ENCODE data around the gene OSBPL10.

The OSBPL10 gene

DNA sequence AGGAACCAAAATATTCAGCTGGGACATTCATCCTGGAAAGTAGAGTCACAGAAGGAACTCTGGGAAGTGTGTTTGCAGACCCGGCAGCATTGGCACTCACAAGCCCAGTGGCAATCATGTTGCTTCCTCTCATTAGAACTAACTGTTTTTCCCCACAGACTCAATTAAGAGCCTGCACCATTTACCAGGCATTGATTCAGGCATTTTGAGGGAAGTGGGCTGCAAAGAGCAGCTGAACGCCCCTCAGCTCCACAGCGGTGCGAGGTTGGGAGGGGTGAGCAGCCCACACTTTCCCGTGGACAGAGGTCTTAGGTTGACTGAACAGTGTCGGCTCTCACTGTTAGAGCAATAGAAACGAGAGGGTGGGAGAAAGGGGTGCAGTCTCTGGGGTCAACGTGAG lies 304.5 kb downstream of the OSBPL10 start:
- no peaks in the 10 kb centered on the region for H3K36me3 ChIP-seq
- DNase-seq = no peak
- no peak overlapping the region for H3K4me3 ChIP-seq
- intact Hi-C loops (cut with DNase I; ENCODE audit: low total_unique reads) = no loop called here
- no peaks in the 10 kb centered on the region for H3K4me1 ChIP-seq
- H3K27ac ChIP-seq = no peak overlapping the region
- no peaks in the 10 kb centered on the region for H3K27me3 ChIP-seq
- TF ChIP-seq, protein P1, sequence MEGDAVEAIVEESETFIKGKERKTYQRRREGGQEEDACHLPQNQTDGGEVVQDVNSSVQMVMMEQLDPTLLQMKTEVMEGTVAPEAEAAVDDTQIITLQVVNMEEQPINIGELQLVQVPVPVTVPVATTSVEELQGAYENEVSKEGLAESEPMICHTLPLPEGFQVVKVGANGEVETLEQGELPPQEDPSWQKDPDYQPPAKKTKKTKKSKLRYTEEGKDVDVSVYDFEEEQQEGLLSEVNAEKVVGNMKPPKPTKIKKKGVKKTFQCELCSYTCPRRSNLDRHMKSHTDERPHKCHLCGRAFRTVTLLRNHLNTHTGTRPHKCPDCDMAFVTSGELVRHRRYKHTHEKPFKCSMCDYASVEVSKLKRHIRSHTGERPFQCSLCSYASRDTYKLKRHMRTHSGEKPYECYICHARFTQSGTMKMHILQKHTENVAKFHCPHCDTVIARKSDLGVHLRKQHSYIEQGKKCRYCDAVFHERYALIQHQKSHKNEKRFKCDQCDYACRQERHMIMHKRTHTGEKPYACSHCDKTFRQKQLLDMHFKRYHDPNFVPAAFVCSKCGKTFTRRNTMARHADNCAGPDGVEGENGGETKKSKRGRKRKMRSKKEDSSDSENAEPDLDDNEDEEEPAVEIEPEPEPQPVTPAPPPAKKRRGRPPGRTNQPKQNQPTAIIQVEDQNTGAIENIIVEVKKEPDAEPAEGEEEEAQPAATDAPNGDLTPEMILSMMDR (IDR thresholded peaks at IDR 0.05) = no peak
- no peaks in the 10 kb centered on the region for H3K9me3 ChIP-seq

DNA sequence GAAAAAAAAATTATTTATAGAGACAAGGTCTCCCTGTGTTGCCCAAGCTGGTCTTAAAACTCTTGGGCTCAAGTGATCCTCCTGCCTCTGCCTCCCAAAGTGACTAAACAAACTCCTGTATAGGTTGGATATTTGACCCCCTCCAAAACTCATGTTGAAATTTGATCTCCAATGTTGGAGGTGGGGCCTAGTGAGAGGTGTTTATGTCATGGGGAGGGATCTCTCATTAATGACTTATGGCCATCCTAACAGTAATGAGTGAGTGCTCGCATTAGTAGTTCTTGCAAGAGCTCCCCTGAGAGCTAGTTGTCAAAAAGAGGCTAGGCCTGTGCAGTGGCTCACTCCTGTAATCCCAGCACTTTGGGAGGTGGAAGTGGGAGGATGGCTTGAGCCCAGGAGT lies 307.1 kb downstream of the OSBPL10 start:
- H3K9me3 ChIP-seq = no peaks in the 10 kb centered on the region
- TF ChIP-seq, protein P1 (IDR thresholded peaks at IDR 0.05) = no peak
- no peaks in the 10 kb centered on the region for H3K4me1 ChIP-seq
- intact Hi-C loops (cut with DNase I; ENCODE audit: low total_unique reads) = no loop called here
- H3K27ac ChIP-seq = no peak overlapping the region
- peaks cover 0 to 3% (median 3%) of the 10 kb centered on the region in 3 donors for H3K36me3 ChIP-seq
- H3K27me3 ChIP-seq = no peaks in the 10 kb centered on the region
- no peak for DNase-seq
- no peak overlapping the region for H3K4me3 ChIP-seq

DNA sequence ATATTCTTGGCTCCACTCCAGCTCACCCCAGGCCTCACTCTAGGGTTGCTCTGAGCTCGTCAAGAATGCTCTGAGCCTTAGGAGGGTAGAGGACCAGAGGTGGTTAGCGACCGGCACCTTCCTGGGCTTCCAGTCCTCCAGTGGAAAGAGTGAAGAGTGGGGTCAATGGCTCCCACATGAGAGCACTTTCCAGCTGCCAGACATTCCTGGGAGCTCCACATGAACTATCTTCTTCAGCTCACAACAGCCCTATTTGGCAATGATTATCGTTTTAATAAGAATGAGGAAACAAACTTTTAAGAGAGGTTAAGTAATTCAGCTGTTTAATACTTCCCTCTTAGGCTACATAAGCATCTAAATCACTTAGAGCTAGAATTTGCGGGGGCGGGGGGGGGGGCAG lies 309.1 kb downstream of the OSBPL10 start:
- no peak for DNase-seq
- H3K4me3 ChIP-seq = no peak overlapping the region

DNA sequence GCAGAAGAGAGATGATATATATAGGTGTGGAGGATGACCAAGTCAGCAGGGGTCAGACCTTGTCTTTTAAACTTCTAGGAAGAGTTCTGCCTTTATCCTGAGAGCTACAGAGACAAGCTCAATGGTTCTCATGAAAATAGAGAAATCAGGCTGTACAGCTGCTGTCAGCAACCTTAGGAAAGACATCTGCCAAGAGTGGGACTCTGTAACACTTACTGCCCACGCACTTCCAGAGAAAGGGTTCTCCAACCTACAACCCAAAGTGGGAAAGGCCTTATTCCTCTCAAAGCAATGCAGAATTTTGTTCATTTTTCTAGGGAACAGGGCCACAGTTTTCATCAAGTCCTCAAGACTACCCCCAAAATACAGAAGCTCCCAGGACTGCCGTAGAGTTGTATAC lies 309.6 kb downstream of the OSBPL10 start:
- Histone ChIP-seq H3K27ac (no peak overlapping the region), H3K36me3 (peaks cover 3 to 12% (median 11%) of the 10 kb centered on the region in 3 donors), H3K4me1 (no peaks in the 10 kb centered on the region), H3K9me3 (no peaks in the 10 kb centered on the region), H3K4me3 (no peak overlapping the region), H3K27me3 (no peaks in the 10 kb centered on the region)
- no peak for DNase-seq
- intact Hi-C loops (cut with DNase I; ENCODE audit: low total_unique reads) = no loop called here
- TF ChIP-seq, protein P1 (IDR thresholded peaks at IDR 0.05) = no peak

More for the DNA sequence above, 309.1 kb downstream of the OSBPL10 start:
- Histone ChIP-seq H3K27ac (no peak overlapping the region), H3K36me3 (peaks cover 3 to 12% (median 9%) of the 10 kb centered on the region in 3 donors), H3K4me1 (no peaks in the 10 kb centered on the region), H3K27me3 (no peaks in the 10 kb centered on the region), H3K9me3 (no peaks in the 10 kb centered on the region)
- TF ChIP-seq, protein P1 (IDR thresholded peaks at IDR 0.05) = no peak
- intact Hi-C loops (cut with DNase I; ENCODE audit: low total_unique reads) = no loop called here

DNA sequence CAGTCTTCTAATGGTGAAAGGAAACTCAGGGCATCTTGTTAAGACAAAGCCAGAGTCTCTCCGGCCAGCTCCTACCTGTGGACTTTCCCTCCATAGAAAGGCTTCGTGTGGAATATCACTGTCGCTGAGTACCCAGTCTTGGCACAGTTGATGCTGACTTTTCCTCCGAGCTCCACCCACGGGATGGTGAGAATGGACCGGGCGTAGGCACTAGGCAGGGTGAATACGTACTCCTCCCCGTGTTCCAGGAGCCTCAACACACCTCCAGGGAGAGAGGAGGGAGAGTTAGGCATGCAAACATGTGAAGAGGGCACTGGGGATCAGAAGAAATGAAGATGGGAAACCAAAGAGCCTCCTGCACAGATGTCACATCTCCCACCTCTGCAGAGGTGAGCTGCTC lies 310.3 kb downstream of the OSBPL10 start:
- Histone ChIP-seq H3K36me3 (peaks cover 3 to 15% (median 12%) of the 10 kb centered on the region in 3 donors), H3K27ac (no peak overlapping the region), H3K4me3 (no peak overlapping the region), H3K9me3 (no peaks in the 10 kb centered on the region), H3K4me1 (no peaks in the 10 kb centered on the region), H3K27me3 (no peaks in the 10 kb centered on the region)
- TF ChIP-seq, protein P1 (IDR thresholded peaks at IDR 0.05) = no peak
- intact Hi-C loops (cut with DNase I; ENCODE audit: low total_unique reads) = no loop called here
- DNase-seq = no peak

DNA sequence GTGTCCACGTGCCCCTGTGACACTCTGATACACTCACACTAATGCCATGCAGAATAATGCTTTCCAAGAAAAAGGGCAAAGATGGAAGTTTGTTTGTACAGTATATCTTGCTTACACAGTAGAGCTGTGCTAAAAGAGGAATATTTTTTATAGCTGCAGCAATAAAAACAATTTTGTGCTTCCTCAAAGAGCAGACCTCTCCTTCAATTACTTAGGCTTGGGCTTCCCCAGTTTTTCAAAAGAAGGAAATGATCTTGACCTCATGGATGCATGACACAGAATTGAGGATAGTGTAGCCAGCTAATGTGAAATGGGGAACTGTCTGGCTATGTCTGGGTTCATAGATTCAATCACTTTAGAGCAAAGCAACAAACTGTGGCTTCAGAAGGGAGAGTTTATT lies 310.9 kb downstream of the OSBPL10 start:
- no peaks in the 10 kb centered on the region for H3K27me3 ChIP-seq
- H3K4me1 ChIP-seq = no peaks in the 10 kb centered on the region
- no peaks in the 10 kb centered on the region for H3K9me3 ChIP-seq
- H3K27ac ChIP-seq = no peak overlapping the region
- TF ChIP-seq, protein P1 (IDR thresholded peaks at IDR 0.05) = no peak
- H3K4me3 ChIP-seq = no peak overlapping the region
- no peak for DNase-seq
- peaks cover 3 to 15% (median 12%) of the 10 kb centered on the region in 3 donors for H3K36me3 ChIP-seq
- intact Hi-C loops (cut with DNase I; ENCODE audit: low total_unique reads) = no loop called here

Data from tibial artery (tissue), 4 donors.